ENCODE data around the gene EHHADH.

Gene EHHADH

DNA sequence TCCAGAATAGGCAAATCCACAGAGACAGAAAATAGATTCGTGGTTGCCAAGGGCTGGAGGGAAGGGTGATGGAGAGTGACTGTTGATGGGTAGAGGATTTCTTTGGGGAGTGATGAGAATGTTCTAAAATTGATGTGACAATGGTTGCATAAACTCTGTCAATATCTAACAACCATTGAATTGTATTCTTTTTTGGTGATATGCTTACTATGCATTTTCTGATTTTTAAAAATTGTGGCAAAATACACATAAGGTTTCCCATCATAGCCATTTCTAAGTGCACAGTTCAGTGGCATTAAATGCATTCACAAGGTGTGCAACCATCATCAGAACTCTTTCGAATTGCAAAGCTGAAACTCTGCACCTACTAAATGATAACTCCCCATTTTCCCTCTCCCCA, 56.8 kb downstream of the EHHADH start:
- no peak for DNase-seq (ENCODE audit: low read depth in 2 of 2)

DNA sequence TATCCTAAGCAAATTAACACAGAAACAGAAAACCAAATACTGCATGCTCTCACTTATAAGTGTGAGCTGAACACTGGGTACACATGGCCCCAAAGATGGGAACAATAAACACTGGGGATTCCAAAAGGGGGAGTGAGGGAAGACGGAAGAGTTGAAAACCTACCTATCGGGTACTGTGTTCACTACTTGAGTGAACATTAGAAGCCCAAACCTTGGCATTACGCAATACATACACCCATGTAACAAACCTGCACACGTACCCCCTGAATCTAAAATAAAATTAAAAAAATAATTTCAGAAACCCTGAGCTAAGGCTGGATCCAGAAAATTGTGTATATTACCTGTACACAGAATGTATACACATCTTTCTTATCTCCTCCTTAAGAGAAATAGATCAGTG, 58.2 kb downstream of the EHHADH start:
- DNase-seq (ENCODE audit: low read depth in 2 of 2) = no peak

DNA sequence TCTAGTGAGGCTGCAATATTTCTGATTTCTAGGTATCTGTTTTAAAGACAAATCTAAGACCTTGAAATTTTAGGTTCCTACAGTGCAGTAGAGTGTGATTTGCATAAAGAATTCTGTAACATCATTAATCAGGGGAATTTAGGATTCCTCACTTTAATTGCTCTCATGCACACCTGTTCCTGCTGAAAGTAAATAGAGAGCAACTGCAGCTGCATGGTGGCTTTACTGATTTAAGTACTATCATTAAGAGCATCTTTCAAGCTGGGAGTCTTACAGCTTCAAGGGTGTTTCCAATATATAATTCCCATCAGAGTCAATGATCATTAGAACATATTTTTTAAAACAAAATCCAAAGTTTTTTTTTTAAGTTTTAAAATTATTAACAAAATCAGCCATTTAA, 65.0 kb downstream of the EHHADH start:
- DNase-seq (ENCODE audit: low read depth in 2 of 2) = no peak

DNA sequence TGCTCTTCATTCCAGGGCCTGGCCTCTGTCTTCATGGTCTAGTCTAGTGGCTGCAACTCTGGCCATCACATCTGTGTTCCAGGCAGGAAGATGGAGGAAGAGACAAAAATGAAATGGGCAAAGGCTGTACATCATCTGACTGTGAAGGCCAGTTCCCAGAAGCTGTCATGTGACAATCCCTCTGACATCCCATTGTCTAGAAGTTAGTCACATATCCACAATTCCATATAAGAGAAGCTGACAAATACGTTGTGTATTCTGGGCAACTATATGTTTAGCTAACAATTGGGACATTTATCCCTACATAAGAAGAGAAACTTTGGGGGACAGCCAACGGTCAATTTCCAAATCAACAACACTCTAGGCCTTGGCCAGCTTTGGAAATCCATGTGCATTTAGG, 66.5 kb downstream of the EHHADH start:
- no peak for DNase-seq (ENCODE audit: low read depth in 2 of 2)

DNA sequence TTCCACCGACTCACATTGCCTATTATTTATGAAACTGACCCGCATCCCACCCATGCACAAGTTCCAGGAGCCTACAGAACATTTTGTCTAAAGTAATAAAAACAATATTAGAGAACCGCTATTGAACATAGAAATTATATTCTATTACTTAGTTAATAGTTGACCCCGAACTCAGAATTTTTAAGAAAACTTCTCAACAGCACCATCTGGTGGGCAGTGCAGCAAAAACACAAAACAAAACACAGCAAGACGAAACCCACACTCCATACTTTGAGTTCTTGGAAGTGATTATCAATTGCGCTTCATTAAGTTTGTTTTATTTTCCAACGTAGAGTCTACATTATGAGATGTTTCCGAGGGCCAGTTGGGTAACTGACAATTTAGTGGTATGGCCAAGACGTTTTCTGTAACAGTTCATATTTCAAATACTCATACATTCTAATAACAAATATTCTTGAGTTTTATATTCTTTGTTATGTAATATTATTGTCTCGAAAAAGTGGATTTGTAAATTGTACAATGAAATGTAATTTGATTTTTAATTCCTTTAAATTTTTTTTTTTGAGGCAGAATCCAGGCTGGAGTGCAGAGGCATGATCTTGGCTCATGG, 77.0 kb downstream of the EHHADH start:
- peak in 1 of 2 donors; percentile 9 for DNase-seq (ENCODE audit: low read depth in 2 of 2)

DNA sequence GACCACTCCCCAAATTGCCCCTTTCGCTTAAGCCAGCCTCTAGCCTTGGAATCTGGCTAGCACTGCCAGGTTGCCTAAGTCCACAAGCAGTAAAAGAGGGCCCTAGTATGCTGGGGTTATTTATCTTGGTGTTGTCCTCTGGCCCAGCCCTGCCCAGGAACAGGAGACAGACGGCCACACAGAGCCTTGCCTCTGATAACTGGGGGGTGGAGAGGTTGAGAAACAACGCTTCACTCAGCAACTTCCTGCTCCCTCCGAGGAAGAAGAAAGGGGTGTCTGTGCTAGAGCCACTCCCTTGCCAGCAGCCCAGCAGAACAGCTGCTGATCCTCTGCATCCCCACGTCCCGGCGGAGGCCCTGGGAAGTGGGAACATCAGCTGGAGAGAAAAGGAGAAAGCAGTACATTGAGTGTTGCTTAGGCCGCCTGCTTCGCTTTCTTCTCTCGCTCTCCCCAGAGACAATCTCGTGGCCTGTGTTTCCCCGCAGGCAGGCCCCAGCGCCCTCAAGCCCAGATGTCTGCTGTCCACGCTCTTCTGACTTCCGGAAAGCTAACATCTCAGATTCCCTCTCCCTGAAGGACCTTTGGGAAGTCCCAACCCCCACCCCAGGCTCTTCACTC, 78.4 kb downstream of the EHHADH start:
- no peak for DNase-seq (ENCODE audit: low read depth in 2 of 2)

DNA sequence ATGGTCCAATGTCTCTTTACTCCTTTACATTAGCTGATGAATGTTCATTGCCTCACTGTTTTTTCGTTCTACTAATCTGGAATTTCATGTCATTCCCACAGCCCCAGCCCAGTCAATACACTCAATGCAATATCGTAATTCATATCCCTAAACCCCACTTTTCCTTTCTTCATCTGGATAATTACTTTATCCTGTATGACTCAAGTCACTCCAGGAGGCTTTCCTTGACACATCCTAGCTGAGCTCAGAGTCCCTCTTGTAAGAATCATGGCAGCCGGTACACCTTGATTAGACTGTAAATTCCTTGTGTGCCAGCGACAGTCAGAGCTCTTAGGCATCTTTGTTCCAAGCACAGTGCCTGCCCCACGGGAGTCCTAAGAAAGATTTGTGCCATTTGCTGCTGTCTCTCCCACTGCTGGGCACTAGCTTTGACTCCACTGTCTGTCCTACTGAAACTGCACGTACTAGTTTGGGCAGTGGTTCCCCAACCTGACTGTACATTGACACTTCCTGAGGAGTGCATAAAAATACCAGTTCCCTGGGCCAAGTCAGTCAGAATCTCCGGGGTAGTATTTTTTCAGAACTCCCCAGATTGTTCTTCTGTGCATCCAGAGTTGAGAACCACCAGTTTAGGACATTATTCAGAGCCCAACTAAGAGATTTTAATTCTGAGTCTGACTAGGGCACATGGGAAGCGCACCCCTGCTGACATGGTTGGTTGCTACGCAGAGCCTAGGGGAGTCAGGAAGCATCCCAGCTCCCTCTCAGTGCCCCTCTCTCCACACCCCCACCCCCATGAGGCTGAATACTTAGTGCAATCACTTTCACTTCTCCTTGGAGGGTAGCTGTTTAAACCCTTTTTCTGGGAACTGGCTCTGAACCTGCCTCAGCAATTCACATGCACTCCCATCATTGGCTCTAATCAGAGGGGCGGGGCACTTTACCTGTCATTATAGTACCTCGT, 81.5 kb downstream of the EHHADH start:
- no peak for DNase-seq (ENCODE audit: low read depth in 2 of 2)

DNA sequence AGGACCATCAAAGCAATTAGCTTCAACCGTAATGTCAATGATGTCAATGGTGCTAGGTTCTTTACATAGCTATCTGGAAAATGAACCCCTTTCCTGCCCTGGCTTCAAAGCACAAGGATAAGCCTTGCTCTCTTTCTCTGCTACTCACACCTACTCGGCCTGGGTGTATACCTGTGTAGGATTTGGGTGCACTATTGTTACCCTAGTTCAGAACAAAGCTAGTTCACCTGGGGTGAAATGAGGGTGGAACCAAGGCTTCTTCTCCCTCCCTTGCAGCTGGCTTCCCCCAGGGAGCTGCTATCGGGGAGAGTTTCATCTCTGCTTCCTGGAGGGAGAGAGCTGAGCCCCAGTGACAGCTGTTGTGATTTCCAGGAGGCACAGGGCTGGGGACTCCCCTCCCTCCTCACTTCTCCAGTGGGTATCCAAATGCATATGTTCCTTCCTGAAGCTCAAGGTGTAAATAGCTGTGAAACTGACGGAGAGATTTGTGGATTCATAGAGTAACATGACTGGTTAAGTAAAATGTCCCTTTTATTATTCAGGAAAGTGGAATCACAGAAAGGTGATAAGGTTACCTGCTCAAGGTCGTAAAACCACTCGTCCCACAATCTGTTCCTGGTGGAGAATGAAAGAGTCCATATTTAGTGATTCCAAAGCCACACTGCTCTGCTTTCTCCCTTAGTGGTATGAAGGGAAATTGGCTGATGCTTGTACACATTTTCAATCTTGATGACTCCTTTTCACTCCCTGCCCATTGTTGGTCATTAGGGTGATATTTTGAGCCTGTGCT, 89.2 kb downstream of the EHHADH start:
- no peak for DNase-seq (ENCODE audit: low read depth in 2 of 2)

DNA sequence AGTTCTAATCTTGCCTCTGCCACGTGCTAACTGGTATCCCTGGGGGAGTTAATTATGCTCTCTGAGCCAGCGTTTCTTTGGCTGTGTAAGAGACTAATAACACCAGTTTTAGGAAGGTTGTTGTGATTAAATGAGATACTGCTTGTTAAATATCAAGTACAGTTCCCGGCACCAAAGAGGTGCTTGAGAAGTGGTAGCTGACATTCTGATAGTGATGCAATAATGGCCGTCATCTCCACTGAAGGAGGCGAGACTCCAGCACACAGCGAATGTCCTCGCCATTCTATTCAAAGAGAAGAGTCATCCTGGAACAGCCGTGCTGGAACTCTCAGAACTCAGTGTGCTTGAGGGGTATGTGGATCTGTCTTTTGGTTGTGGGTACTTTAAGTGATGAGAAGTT, 91.2 kb downstream of the EHHADH start:
- no peak for DNase-seq (ENCODE audit: low read depth in 2 of 2)

DNA sequence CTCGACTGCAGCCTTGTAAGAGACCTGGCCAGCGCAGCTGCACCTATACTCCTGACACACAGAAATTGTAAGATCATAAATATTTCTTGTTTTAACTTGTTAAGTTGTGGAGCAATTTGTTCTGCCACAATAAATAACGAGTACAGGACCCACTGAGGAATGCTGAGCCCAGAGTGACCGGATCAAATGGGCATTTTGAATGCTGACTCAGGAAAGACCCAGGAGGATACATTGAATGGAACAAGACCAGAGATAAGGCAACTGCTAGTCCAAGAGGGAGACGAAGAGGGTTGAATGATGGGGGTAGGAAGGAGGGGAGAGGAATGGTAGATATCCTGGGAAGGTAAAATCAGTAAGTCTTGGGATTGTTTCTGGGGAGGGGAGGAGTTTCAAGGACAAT, 92.1 kb downstream of the EHHADH start:
- no peak for DNase-seq (ENCODE audit: low read depth in 2 of 2)

DNA sequence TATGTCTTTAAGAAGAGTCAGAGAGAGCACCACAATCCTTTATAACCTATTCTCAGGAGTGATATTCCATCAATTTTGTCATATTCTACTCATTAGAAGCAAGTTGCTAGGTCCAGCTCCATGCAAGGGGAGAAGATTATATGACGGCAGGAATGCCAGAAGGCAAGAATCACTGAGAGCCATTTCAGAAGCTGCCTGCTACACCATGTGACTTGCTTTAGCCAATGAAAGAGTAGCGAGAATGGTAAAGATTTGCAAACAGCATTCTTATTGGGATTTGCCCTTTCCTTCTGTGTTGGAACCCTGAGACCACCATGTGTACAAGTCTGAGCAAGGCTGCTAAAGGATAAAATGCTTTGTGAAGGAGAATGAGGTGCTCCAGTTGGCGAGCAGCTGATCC, 96.5 kb downstream of the EHHADH start:
- DNase-seq (ENCODE audit: low read depth in 2 of 2) = no peak

DNA sequence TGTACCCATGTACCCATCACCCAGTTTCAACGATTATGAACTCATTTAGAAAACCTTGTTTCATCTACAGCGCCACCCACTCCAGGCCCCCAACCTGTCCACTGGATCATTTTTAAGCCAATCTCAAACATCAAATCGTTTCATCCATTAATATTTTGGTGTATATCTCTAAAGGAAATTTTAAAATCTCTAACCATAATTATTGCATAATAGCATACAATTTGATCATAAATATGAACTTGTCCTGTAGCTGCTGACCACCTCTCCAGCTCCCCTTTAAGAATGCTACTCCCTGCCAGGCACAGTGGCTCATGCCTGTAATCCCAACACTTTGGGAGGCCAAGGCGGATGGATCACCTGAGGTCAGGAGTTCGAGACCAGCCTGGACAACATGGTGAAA, 98.2 kb downstream of the EHHADH start:
- no peak for DNase-seq (ENCODE audit: low read depth in 2 of 2)

DNA sequence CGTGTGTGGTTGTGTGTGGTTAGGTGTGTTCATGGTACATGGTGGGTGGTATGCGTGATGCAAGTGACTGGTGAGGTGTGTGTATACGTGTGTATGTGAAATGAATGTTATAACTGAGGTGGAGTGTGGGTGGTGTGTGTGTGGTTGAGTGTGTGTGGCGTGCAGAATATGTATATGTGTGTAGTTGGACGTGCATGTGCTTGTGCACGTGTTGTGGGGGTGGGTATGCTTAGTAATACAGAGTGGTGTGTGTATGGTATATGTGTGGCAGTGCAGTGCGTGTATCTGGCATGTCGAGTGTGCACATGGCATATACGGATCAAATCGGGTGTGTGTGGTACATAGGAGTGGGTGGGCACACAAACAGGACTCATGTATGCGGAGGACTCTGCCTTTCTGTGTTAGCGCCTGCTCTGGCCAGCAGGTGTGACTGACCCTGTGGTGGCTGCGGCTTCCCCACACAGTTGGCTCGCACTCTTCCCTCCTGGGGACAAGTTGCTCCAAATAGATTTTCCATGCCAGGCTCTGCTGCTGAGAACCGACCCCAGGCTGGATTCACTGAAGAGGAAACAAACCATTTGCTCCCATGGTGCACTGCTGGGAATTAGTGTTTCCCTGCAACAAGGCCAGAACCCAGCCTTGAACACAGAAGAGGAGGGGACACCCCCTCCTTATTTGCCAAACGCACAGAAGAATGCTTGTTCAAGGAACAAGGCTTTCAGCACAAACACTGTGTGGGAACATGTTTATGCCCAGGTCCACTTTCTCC, 99.8 kb downstream of the EHHADH start:
- no peak for DNase-seq (ENCODE audit: low read depth in 2 of 2)

DNA sequence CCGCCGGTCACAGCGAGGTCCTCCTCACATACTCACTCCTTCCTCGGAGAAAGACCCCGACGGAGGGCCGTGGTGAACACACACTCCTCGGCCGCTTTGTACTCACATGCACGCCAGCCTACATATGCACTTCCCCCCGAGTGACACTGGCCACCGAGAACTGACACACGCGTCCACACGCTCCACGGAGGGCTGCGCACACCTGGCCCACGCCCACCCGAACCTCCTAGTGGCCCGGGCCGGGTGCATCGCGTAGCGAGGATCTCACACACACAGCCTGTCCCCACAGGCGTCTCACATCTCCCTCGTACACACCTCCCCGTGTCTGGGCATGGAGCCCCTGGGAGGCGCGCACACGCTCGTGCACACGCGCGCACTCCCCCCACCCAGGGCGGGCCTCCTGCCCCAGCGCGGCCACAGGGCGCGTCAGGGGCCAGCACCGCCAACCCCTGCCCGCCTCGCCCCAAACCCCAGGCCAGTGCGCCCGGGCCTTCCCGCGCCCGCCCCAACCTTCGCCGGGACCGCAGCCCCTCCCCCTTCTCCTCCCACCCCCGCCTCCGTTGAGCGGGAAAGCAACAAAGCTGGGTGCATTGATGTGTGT, 100.6 kb downstream of the EHHADH start:
- DNase-seq (ENCODE audit: low read depth in 2 of 2) = no peak

DNA sequence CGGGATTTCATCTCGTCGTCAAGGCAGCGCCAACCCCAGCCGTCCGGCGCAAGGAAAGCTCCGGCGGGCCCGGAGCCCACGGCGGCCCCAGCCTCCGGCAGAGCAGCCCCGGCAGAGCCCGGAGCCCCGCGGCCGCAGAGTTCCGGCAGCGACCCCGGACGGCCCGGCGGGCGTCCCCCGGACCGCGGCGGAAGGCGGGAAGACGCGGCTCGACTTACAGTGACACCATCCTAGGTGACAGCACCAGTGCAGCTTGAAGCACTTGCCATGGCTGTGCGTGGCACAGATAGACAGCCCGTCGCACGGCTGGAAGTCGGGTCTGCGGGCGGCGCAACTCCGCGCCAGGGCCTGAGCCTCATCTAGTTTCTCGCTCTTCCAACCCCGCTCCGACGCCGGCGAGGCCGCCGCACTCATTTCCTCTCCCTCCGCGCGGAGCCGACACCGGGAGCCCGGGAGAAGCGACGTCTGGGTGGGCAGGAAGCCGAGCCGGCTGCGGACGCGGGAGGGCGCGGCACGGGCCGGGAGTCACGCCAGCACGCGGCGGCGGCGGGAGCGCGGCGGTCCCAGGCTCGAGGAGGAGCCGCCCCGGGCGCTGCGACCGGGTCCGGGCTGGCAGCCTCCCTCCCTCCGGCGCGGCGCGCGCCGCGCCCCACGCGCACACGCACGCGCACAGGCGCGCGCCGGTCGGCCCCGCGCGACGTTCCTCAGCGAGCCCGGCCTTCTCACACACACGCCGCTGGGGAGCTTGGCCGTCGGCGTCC, 101.3 kb downstream of the EHHADH start, which contains the start of gene C3orf70:
TSS of gene C3orf70 (minus strand) at position 651 of the 761 bp plus-strand sequence. CDS start at position 414, 237 bp downstream.
- no peak for DNase-seq (ENCODE audit: low read depth in 2 of 2)

DNA sequence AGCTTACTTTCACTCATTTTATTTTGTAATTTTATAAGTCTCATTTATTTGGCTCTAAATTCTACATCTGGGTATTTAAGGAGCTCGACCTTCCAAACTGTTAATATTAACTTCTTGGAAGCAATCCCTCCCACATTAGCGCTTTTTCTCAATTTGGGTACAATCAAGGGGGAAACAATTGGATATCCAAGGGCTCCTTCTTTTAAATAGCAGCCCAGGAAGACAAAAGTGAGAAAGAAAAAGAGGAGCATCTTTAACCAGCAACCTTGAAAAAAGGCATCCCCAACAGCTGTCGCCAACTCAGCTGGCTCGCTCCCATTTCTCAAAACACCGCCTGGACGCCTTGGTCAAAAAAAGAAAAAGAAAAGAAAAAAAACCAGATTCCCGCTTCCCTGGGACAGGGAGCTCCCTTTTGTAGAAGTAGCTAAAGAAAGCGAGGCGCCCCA, 101.9 kb downstream of the EHHADH start:
- DNase-seq (ENCODE audit: low read depth in 2 of 2) = no peak

DNA sequence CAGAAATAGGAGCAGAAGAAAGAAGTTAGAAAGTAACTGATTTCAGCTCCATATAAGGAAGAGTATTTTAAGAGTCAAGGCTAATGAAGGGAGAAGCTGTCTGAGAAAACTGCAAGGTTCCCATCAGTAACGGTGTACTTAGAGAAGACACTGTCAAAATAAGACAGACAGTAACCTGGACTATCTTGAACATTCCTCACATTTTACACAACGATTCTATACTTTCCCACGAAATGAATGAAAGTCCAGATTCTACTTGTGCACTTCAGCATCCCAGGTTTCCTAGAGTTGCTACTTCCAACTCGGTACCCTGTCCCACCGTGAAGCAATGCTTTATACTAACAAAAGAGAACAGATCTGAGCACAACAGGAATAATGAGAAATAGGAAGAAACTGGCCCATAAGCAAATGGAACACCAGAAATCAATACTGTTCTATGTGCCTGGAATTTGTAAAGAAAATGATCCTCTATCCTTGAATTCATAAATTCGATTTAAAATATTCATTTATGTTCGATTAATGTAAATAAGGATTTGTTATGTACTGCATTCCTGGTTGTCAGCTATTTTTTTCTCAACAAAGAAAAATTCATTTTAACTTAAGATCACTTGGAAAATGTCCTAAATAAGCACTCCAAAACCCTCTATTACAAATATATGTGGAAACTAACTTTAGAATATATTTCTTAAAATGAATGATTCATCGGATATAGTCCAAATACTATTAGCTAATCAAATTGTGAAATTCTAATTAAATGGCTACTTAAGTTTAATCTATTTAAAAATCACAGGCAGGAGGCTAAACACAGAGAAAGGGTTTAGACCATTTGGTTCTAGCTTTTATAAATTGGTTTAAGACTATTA, 102.5 kb downstream of the EHHADH start:
- no peak for DNase-seq (ENCODE audit: low read depth in 2 of 2)

DNA sequence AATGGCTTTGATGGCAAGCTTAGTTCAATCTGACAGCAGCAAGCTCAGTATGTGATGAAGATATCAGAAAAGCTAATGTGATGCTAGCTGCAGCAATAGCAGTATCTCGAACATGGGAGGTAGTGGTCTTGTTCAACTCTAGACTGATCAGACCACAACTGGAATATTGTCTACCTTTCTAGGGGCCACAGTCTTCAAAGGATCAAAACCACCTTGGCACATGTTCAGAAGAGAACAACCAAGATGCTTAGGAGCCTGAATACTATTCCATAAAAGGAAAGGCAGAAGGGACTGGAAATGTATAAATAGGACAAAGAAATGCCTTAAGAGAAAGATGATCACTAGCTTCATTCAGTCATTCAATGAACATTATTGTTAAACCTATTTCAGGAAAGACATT, 103.3 kb downstream of the EHHADH start:
- DNase-seq (ENCODE audit: low read depth in 2 of 2) = no peak

DNA sequence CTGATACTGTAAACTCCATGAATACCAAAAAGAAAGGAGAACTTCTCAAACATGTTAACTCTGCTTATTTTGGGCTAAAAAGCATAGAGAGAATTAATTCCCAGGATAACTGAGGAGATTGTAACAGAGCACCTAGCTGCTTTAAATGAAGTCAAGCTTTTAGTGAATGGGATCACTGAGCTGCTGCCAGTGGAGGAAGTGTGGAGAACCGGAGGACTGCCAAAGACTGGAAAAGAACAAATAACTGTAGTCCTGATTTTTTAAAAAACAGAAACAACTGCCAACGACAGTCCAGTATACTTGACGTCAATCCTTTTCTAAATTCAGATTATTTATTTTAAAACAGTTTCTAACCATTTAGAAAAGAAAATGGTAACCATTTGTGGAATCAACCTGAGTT, 104.3 kb downstream of the EHHADH start:
- no peak for DNase-seq (ENCODE audit: low read depth in 2 of 2)
